ENCODE results near the gene HSPG2.

Gene HSPG2

GRCh38 chr1:21887216-21887736, 49.8 kb downstream of the HSPG2 start:
- H3K9ac ChIP-seq, result no peak overlapping the region
- no peak for TF ChIP-seq CTCF (conservative IDR thresholded peaks at IDR 0.05; ENCODE audit: low read depth, low read length)
- H3K4me1 ChIP-seq (ENCODE audit: low read depth, poor library complexity, severe bottlenecking), result no peaks in the 10 kb centered on the region
- no peak overlapping the region for H2AFZ ChIP-seq (ENCODE audit: low read depth)
- no peak overlapping the region for H3K4me2 ChIP-seq
- no peaks in the 10 kb centered on the region; the same call in 1 of the 2 replicates for H3K27me3 ChIP-seq (ENCODE audit: insufficient read depth, low read depth)
- no peaks in the 10 kb centered on the region for H3K36me3 ChIP-seq (ENCODE audit: insufficient read depth)
- H3K79me2 ChIP-seq (ENCODE audit: insufficient read depth, low read depth), result no peaks in the 10 kb centered on the region
- H3K27ac ChIP-seq, result no peak overlapping the region
- H3K4me3 ChIP-seq (IDR thresholded peaks at IDR 0.05; ENCODE audit: insufficient read depth, low read depth, low read length), result no peak overlapping the region
- H4K20me1 ChIP-seq (ENCODE audit: insufficient read depth), result no peaks in the 10 kb centered on the region

GRCh38 chr1:21886486-21887215, 50.5 kb downstream of the HSPG2 start:
- no peak overlapping the region for H3K4me2 ChIP-seq
- H3K27me3 ChIP-seq (ENCODE audit: insufficient read depth, low read depth), result no peaks in the 10 kb centered on the region; the same call in 1 of the 2 replicates
- no peaks in the 10 kb centered on the region for H3K4me1 ChIP-seq (ENCODE audit: low read depth, poor library complexity, severe bottlenecking)
- H3K4me3 ChIP-seq (IDR thresholded peaks at IDR 0.05; ENCODE audit: insufficient read depth, low read depth, low read length), result no peak overlapping the region
- H3K79me2 ChIP-seq (ENCODE audit: insufficient read depth, low read depth), result no peaks in the 10 kb centered on the region
- no peak overlapping the region for H3K9ac ChIP-seq
- no peaks in the 10 kb centered on the region for H4K20me1 ChIP-seq (ENCODE audit: insufficient read depth)
- no peak overlapping the region for H2AFZ ChIP-seq (ENCODE audit: low read depth)
- H3K36me3 ChIP-seq (ENCODE audit: insufficient read depth), result no peaks in the 10 kb centered on the region
- no peak overlapping the region for H3K27ac ChIP-seq
- TF ChIP-seq CTCF (conservative IDR thresholded peaks at IDR 0.05; ENCODE audit: low read depth, low read length), result no peak

- H3K36me3 ChIP-seq (ENCODE audit: insufficient read depth), result no peaks in the 10 kb centered on the region
- H3K27me3 ChIP-seq (ENCODE audit: insufficient read depth, low read depth), result no peaks in the 10 kb centered on the region; the same call in 1 of the 2 replicates
- TF ChIP-seq CTCF (conservative IDR thresholded peaks at IDR 0.05; ENCODE audit: low read depth, low read length), result no peak
- H3K79me2 ChIP-seq (ENCODE audit: insufficient read depth, low read depth), result no peaks in the 10 kb centered on the region
- no peak overlapping the region for H2AFZ ChIP-seq (ENCODE audit: low read depth)
- no peaks in the 10 kb centered on the region for H4K20me1 ChIP-seq (ENCODE audit: insufficient read depth)
- no peaks in the 10 kb centered on the region for H3K4me1 ChIP-seq (ENCODE audit: low read depth, poor library complexity, severe bottlenecking)
- no peak overlapping the region for H3K27ac ChIP-seq
- H3K9ac ChIP-seq, result no peak overlapping the region
- no peak overlapping the region for H3K4me3 ChIP-seq (IDR thresholded peaks at IDR 0.05; ENCODE audit: insufficient read depth, low read depth, low read length)
- H3K4me2 ChIP-seq, result no peak overlapping the region
These were observed 51.7 kb downstream of the HSPG2 start for GRCh38 chr1:21885236-21886037.

- Histone ChIP-seq H3K4me2 (no peak overlapping the region), H4K20me1 (ENCODE audit: insufficient read depth) (no peaks in the 10 kb centered on the region), H3K27me3 (ENCODE audit: insufficient read depth, low read depth) (no peaks in the 10 kb centered on the region), H3K79me2 (ENCODE audit: insufficient read depth, low read depth) (no peaks in the 10 kb centered on the region), H3K27ac (no peak overlapping the region), H2AFZ (ENCODE audit: low read depth) (no peak overlapping the region), H3K4me3 (IDR thresholded peaks at IDR 0.05; ENCODE audit: insufficient read depth, low read depth, low read length) (no peak overlapping the region), H3K9ac (no peak overlapping the region), H3K36me3 (ENCODE audit: insufficient read depth) (no peaks in the 10 kb centered on the region), H3K4me1 (ENCODE audit: low read depth, poor library complexity, severe bottlenecking) (no peaks in the 10 kb centered on the region)
- no peak for TF ChIP-seq CTCF (conservative IDR thresholded peaks at IDR 0.05; ENCODE audit: low read depth, low read length)
These were observed 52.5 kb downstream of the HSPG2 start for GRCh38 chr1:21884456-21885235.

All from KMS-11 (cell line).